A673 (cell line): ENCODE measurements around the gene DLG2. TPM values are rescaled to one million over a fixed set of nuclear protein-coding genes. Genes with fewer than 3 reads are reported as not detected.

Source experiments
- BruUV-seq: library from RNA; stranded (reverse); fragments of 400-500 nt; replicated peaks from 2 replicates; lab custom pipeline; 2021; lab: Mats Ljungman, UMichigan
- CTCF ChIA-PET: fragments of 300-600 bp; sonication (Branson Sonifier 250); formaldehyde crosslinking; loops from one replicate; lab custom pipeline; 2022; ENCODE audit warnings: antibody characterized with exemption; lab: Charles Lee
- POLR2A ChIA-PET: fragments of 300-600 bp; sonication (Branson Sonifier 250); formaldehyde crosslinking; loops from one replicate; lab custom pipeline; 2022; ENCODE audit warnings: antibody characterized with exemption; ENCODE audit not compliant: low non-redundant PET; lab: Charles Lee
- DNase-seq: peaks from one replicate; pipeline ENCODE4 v3.0.0-alpha.2; 2015; ENCODE audit warnings: low spot score
- H3K27ac ChIP-seq: fragments of 200-600 bp; sonication (generic); 2 replicates; pipeline ENCODE4 v1.5.1; 2016; ENCODE audit warnings: mixed run types, low read depth, mild to moderate bottlenecking, mixed read lengths, antibody characterized with exemption, low read length; ENCODE audit not compliant: poor library complexity, severe bottlenecking
- H3K27me3 ChIP-seq: fragments of 200-600 bp; sonication (generic); replicated peaks from 2 replicates; pipeline ENCODE4 v1.6.1; 2017; ENCODE audit warnings: mixed run types, low read depth, mild to moderate bottlenecking, mixed read lengths, antibody characterized with exemption, low read length; ENCODE audit not compliant: insufficient read depth, poor library complexity
- H3K36me3 ChIP-seq: fragments of 200-600 bp; sonication (generic); 2 replicates; pipeline ENCODE4 v1.6.1; 2016; ENCODE audit warnings: mixed run types, mild to moderate bottlenecking, mixed read lengths, antibody characterized with exemption, low read length; ENCODE audit not compliant: insufficient read depth, poor library complexity, severe bottlenecking
- H3K4me1 ChIP-seq: fragments of 200-600 bp; sonication (generic); 2 replicates; pipeline ENCODE4 v1.6.1; 2017; ENCODE audit warnings: mixed run types, mild to moderate bottlenecking, mixed read lengths, antibody characterized with exemption, low read length; ENCODE audit not compliant: insufficient read depth, poor library complexity, severe bottlenecking
- H3K4me3 ChIP-seq: fragments of 200-600 bp; sonication (generic); 2 replicates; pipeline ENCODE4 v1.5.1; 2016; ENCODE audit warnings: low read depth, mixed run types, mild to moderate bottlenecking, mixed read lengths, low read length; ENCODE audit not compliant: poor library complexity, severe bottlenecking
- H3K9me3 ChIP-seq: fragments of 200-600 bp; sonication (generic); 2 replicates; pipeline ENCODE4 v1.6.1; 2016; ENCODE audit warnings: mixed run types, low read depth, mild to moderate bottlenecking, mixed read lengths, antibody characterized with exemption, low read length; ENCODE audit not compliant: poor library complexity, severe bottlenecking
- EZH2 ChIP-seq: fragments of 200-600 bp; sonication (generic); IDR thresholded peaks from 2 replicates; pipeline ENCODE4 v1.6.1; 2017; ENCODE audit warnings: borderline replicate concordance, low read depth, mild to moderate bottlenecking, mixed read lengths, antibody characterized with exemption, low read length; ENCODE audit not compliant: poor library complexity, severe bottlenecking
- intact Hi-C: fragments of 100-400 bp; cut with micrococcal nuclease; formaldehyde crosslinking; loops from one replicate; pipeline ENCODE4 v1.10.0; 2022; ENCODE audit not compliant: unreplicated experiment
- total RNA-seq: library from RNA; stranded (reverse); gene quantifications from 2 replicates; pipeline ENCODE4 v1.2.3, GENCODE V29; 2021
- TF ChIP-seq, protein P1 (sequence below): fragments of 300-800, 200-600 bp; sonication (generic); conservative IDR thresholded peaks from 2 replicates; pipeline ENCODE4 v1.5.1; 2017; ENCODE audit warnings: low read depth, mild to moderate bottlenecking, antibody characterized with exemption, low read length, moderate library complexity, mixed read lengths

Gene DLG2
- total RNA-seq, 1 experiment from 2014 or later, result 277 TPM

GRCh38 chr11:85266646-85267045 lies 360.5 kb downstream of the DLG2 start:
- DNase-seq, result no peak
- Histone ChIP-seq H3K27ac (no peak overlapping the region), H3K4me1 (no peaks in the 10 kb centered on the region), H3K9me3 (no peaks in the 10 kb centered on the region), H3K27me3 (no peaks in the 10 kb centered on the region), H3K4me3 (no peak overlapping the region), H3K36me3 (no peaks in the 10 kb centered on the region)
- intact Hi-C loops, result no loop called here
- no TSS peak for BruUV-seq
- POLR2A ChIA-PET, result no interaction called here
- TF ChIP-seq, protein P1, sequence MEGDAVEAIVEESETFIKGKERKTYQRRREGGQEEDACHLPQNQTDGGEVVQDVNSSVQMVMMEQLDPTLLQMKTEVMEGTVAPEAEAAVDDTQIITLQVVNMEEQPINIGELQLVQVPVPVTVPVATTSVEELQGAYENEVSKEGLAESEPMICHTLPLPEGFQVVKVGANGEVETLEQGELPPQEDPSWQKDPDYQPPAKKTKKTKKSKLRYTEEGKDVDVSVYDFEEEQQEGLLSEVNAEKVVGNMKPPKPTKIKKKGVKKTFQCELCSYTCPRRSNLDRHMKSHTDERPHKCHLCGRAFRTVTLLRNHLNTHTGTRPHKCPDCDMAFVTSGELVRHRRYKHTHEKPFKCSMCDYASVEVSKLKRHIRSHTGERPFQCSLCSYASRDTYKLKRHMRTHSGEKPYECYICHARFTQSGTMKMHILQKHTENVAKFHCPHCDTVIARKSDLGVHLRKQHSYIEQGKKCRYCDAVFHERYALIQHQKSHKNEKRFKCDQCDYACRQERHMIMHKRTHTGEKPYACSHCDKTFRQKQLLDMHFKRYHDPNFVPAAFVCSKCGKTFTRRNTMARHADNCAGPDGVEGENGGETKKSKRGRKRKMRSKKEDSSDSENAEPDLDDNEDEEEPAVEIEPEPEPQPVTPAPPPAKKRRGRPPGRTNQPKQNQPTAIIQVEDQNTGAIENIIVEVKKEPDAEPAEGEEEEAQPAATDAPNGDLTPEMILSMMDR, result no peak
- TF ChIP-seq EZH2, result no peak
- CTCF ChIA-PET, result no interaction called here

- no peaks in the 10 kb centered on the region for H3K36me3 ChIP-seq
- H3K27me3 ChIP-seq, result no peaks in the 10 kb centered on the region
- H3K9me3 ChIP-seq, result no peaks in the 10 kb centered on the region
- no TSS peak for BruUV-seq
- H3K4me3 ChIP-seq, result no peak overlapping the region
- DNase-seq, result no peak
- TF ChIP-seq EZH2, result no peak
- TF ChIP-seq, protein P1, result no peak
- H3K4me1 ChIP-seq, result no peaks in the 10 kb centered on the region
- H3K27ac ChIP-seq, result no peak overlapping the region
- intact Hi-C loops, result no loop called here
- POLR2A ChIA-PET, result no interaction called here
- CTCF ChIA-PET, result no interaction called here
Observed at GRCh38 chr11:85263328-85263727, 363.8 kb downstream of the DLG2 start.

DNA sequence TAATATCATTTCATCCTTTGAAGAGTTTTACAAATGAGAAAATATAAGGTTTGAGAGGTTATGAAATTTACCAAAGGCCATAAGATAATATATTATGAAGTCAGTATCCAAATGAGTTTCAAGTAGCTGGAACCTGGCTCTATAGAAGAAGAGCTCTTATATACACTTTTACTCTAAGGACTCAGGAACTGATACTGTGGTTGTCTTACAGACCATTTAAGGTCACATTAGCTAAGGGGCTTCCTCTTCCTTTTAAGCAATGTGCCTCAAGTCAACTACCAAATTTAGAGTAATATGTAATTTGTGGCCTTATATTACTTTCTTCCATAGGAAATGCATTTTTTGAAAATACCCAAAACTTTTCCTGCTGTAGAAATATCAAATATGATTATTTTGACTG lies 369.3 kb downstream of the DLG2 start:
- CTCF ChIA-PET, result no interaction called here
- Histone ChIP-seq H3K36me3 (no peaks in the 10 kb centered on the region), H3K4me3 (no peak overlapping the region), H3K27me3 (no peaks in the 10 kb centered on the region), H3K4me1 (no peaks in the 10 kb centered on the region), H3K27ac (no peak overlapping the region), H3K9me3 (no peaks in the 10 kb centered on the region)
- no TSS peak for BruUV-seq
- intact Hi-C loops, result no loop called here
- TF ChIP-seq, protein P1, result no peak
- TF ChIP-seq EZH2, result no peak
- POLR2A ChIA-PET, result no interaction called here
- DNase-seq, result no peak
